Measurements from ENCODE around the gene ZNF428.

- TF ChIP-seq, protein P1, sequence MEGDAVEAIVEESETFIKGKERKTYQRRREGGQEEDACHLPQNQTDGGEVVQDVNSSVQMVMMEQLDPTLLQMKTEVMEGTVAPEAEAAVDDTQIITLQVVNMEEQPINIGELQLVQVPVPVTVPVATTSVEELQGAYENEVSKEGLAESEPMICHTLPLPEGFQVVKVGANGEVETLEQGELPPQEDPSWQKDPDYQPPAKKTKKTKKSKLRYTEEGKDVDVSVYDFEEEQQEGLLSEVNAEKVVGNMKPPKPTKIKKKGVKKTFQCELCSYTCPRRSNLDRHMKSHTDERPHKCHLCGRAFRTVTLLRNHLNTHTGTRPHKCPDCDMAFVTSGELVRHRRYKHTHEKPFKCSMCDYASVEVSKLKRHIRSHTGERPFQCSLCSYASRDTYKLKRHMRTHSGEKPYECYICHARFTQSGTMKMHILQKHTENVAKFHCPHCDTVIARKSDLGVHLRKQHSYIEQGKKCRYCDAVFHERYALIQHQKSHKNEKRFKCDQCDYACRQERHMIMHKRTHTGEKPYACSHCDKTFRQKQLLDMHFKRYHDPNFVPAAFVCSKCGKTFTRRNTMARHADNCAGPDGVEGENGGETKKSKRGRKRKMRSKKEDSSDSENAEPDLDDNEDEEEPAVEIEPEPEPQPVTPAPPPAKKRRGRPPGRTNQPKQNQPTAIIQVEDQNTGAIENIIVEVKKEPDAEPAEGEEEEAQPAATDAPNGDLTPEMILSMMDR (IDR thresholded peaks at IDR 0.05; ENCODE audit: insufficient read depth, low read length, poor library complexity, severe bottlenecking): no peak
- no peak for TF ChIP-seq EZH2phosphoT487 (conservative IDR thresholded peaks at IDR 0.05; ENCODE audit: low read length)
These were observed 23.1 kb upstream of the ZNF428 start for GRCh38 chr19:43642531-43642930.
